Colonic mucosa (tissue), 4 donors: Measurements from ENCODE around the gene ACOX2. TPM values are rescaled to one million over a fixed set of nuclear protein-coding genes. Genes with fewer than 3 reads are reported as not detected.
A peak's percentile ranks its signal among the peaks of the same experiment; 100 is the strongest.

Experiments used
- DNase-seq: peaks from one replicate; pipeline ENCODE4 v3.0.0-alpha.2; 2020
- H3K27ac ChIP-seq: fragments of 200-600 bp; one replicate; pipeline ENCODE4 v1.8.0; 2021
- H3K27me3 ChIP-seq: fragments of 200-600 bp; one replicate; pipeline ENCODE4 v1.8.0; 2021
- H3K36me3 ChIP-seq: fragments of 200-600 bp; one replicate; pipeline ENCODE4 v1.8.0; 2021
- H3K4me1 ChIP-seq: fragments of 200-600 bp; one replicate; pipeline ENCODE4 v1.8.0; 2021; ENCODE audit warnings: mild to moderate bottlenecking
- H3K4me3 ChIP-seq: fragments of 200-600 bp; one replicate; pipeline ENCODE4 v1.8.0; 2021
- H3K9ac ChIP-seq, 2 donors: one replicate each; pipeline ENCODE4 v1.7.0; 2013; ENCODE audit warnings: control low read depth in 2 of 2, low read depth in 2 of 2, low read length in 2 of 2
- H3K9me3 ChIP-seq: fragments of 200-600 bp; one replicate; pipeline ENCODE4 v1.8.0; 2021
- intact Hi-C: fragments of 100-400 bp; cut with DNase I; formaldehyde crosslinking; loops from one replicate; pipeline ENCODE4 v1.14.1; 2022
- total RNA-seq, 2 donors: library from RNA; stranded (reverse); fragmentation: NEBNext Ultra II Directional in 1 of 2; extraction: Animal tissue kit (Norgen Biotek cat#: 25700) in 1 of 2; gene quantifications; one replicate each; pipeline ENCODE4 v1.2.1, GENCODE V29; 2021
- TF ChIP-seq, protein P1 (sequence below): fragments of 200-600 bp; IDR thresholded peaks from one replicate; pipeline ENCODE4 v1.8.0; 2022; ENCODE audit warnings: antibody characterized with exemption, mild to moderate bottlenecking
- donor health status: healthy.
- donor health status: DM: no; HTN: no; CAD: no.
- donor health status: DM: no; HTN: no; CAD: no.

Gene ACOX2
- total RNA-seq, 2 donors from 2014 or later: 14.6 to 22.4 TPM

DNA sequence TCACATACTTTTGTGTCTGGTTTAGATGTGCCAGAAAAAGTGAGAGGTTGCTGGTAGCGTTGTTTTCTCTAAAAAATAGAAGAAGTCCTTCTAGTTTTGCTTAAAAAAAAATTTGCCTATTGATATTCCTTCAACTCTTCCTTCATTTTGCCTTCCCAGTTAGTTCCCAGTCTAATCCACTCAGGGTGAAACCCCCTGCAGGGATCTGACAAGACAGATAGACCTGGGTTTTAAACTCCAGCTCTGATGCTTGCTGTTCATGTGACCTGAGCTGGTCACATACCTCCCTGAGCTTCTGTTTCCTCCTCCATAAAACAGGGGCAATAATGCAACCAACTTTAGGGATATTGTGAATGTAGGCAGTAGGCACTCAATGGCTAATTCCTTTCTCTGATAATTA lies 63.7 kb downstream of the ACOX2 start:
- Histone ChIP-seq H3K4me1 (peaks cover 6% of the 10 kb centered on the region), H3K27me3 (no peaks in the 10 kb centered on the region), H3K9me3 (no peaks in the 10 kb centered on the region), H3K4me3 (no peak overlapping the region), H3K36me3 (no peaks in the 10 kb centered on the region), H3K9ac (no peak overlapping the region), H3K27ac (no peak overlapping the region)
- intact Hi-C loops: no loop called here
- DNase-seq: no peak
- TF ChIP-seq, protein P1, sequence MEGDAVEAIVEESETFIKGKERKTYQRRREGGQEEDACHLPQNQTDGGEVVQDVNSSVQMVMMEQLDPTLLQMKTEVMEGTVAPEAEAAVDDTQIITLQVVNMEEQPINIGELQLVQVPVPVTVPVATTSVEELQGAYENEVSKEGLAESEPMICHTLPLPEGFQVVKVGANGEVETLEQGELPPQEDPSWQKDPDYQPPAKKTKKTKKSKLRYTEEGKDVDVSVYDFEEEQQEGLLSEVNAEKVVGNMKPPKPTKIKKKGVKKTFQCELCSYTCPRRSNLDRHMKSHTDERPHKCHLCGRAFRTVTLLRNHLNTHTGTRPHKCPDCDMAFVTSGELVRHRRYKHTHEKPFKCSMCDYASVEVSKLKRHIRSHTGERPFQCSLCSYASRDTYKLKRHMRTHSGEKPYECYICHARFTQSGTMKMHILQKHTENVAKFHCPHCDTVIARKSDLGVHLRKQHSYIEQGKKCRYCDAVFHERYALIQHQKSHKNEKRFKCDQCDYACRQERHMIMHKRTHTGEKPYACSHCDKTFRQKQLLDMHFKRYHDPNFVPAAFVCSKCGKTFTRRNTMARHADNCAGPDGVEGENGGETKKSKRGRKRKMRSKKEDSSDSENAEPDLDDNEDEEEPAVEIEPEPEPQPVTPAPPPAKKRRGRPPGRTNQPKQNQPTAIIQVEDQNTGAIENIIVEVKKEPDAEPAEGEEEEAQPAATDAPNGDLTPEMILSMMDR: no peak

DNA sequence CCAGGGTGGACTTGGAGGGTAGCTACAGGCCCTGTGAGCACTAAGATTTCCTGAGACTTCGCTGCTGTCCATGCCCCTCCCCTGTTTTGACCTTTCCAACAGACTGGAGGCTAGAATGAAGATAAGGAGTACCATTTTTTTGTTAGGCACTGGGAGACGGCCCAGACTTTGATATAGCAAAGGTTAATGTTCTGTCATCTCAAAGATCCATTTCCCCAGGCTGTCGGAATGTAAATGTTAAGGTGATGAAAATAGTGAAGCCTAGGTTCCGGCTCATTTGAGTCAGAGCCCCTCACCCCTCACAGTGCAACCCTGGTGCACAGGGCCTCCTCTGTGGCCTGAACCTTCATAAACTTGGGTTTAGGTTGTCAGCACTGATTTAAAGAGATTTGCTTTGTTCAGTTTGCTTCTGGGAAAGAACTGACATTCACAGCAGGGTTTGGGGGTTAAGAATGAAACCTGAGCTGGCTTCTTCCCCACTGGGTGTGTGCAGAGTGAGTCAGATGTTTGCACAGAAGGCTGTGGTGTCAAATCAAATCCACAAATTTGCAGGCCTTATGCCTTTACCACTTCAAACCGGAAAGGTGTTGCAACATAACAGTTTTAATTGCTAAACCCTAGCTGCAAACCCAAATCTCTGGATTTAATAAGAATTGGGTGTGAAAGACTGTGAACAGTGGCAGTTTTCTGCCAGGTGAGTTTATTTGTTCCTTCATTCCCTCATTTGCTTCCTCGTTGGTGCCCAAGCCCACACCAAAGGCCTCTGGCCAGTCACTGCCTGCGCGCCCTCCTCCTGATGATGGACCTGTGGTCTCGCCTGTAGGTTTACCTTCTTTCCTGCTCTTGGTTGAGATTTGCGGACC lies 65.7 kb downstream of the ACOX2 start:
- peaks cover 6% of the 10 kb centered on the region for H3K4me1 ChIP-seq
- H3K27ac ChIP-seq: peak overlapping the region; percentile 72
- H3K4me3 ChIP-seq: no peak overlapping the region
- peak overlapping the region in 1 of 2 donors; percentile 15 for H3K9ac ChIP-seq
- DNase-seq: peak; percentile 84
- TF ChIP-seq, protein P1: no peak
- intact Hi-C loops: no loop called here
- no peaks in the 10 kb centered on the region for H3K27me3 ChIP-seq
- no peaks in the 10 kb centered on the region for H3K9me3 ChIP-seq
- H3K36me3 ChIP-seq: no peaks in the 10 kb centered on the region

DNA sequence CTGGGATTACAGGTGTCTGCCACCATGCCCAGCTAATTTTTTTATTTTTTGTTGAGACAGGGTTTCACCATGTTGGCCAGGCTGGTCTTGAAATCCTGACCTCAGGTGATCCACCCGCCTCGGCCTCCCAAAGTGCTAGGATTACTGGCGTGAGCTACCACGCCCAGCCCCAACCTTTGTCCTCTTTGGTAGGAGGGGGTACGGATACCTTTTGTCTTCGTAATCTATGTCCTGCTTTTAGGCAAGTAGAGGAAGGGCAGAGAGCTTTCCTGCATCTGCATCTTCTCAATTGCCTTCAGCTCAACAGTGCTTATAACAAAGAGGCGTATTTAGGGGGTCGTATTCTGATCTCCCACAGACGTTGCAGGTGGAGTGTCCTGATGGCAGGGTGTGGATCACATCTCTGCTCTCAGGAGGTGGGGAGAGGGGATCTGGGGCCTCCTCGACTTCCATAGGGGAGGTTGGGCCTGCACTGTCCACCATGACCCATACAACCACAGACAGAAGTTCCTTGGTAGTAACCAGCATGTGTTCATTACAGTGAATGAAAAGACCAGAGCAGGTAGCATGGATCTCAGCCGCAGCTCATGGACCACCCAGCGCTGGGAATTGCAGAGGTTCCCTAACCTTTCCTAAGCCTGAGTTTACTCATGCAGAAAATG lies 66.5 kb downstream of the ACOX2 start:
- peaks cover 6% of the 10 kb centered on the region for H3K4me1 ChIP-seq
- H3K9me3 ChIP-seq: no peaks in the 10 kb centered on the region
- intact Hi-C loops: no loop called here
- H3K9ac ChIP-seq: peak overlapping the region in 1 of 2 donors; percentile 15
- no peaks in the 10 kb centered on the region for H3K36me3 ChIP-seq
- H3K27me3 ChIP-seq: no peaks in the 10 kb centered on the region
- H3K4me3 ChIP-seq: no peak overlapping the region
- peak overlapping the region; percentile 72 for H3K27ac ChIP-seq
- TF ChIP-seq, protein P1: no peak
- DNase-seq: peak; percentile 54

DNA sequence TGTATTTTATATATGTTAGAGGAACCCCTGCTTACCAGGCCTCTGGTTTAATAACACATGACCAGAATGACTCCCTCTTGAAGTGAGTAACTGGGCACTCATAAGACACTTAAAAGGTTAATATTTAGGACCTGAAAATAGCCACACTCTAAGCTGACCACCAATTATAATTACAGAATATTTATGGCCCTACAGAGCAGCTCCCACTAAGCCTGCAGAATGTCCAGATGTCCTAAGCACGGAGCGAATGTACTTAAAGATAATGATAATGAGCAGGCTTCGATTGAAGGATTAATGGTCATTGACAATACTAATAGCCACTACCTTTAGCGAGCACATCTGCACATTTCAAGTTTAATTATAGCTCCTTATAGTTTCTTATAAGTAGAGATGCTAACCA lies 67.9 kb downstream of the ACOX2 start:
- Histone ChIP-seq H3K27me3 (no peaks in the 10 kb centered on the region), H3K4me1 (peaks cover 6% of the 10 kb centered on the region), H3K9me3 (no peaks in the 10 kb centered on the region), H3K4me3 (no peak overlapping the region), H3K9ac (no peak overlapping the region), H3K36me3 (no peaks in the 10 kb centered on the region), H3K27ac (no peak overlapping the region)
- intact Hi-C loops: no loop called here
- no peak for DNase-seq
- TF ChIP-seq, protein P1: no peak

- H3K36me3 ChIP-seq: no peaks in the 10 kb centered on the region
- TF ChIP-seq, protein P1: no peak
- no peaks in the 10 kb centered on the region for H3K27me3 ChIP-seq
- H3K4me3 ChIP-seq: no peak overlapping the region
- intact Hi-C loops: no loop called here
- H3K9ac ChIP-seq: no peak overlapping the region
- no peaks in the 10 kb centered on the region for H3K9me3 ChIP-seq
- H3K27ac ChIP-seq: no peak overlapping the region
- DNase-seq: no peak
- H3K4me1 ChIP-seq: peaks cover 6% of the 10 kb centered on the region
These were observed 70.0 kb downstream of the ACOX2 start for GRCh38 chr3:58466899-58467563.
